Lung (tissue), 12 donors: ENCODE measurements around the gene ZNF267. TPM values are rescaled to one million over a fixed set of nuclear protein-coding genes. Genes with fewer than 3 reads are reported as not detected.
A peak's percentile ranks its signal among the peaks of the same experiment; 100 is the strongest.

ENCODE experiments used
- ATAC-seq: fragments of 200-7000 bp; cut with Tn5 transposase; one replicate; pipeline ENCODE4 v1.9.1; 2020; ENCODE audit warnings: moderate number of reproducible peaks; ENCODE audit not compliant: insufficient read depth, low FRiP score
- DNase-seq, 3 donors: peaks; one replicate each; pipeline ENCODE4 v3.0.0-alpha.2; 2013 to 2017
- H3K27ac ChIP-seq, 2 donors: one replicate each; pipeline ENCODE4 v1.5.1; 2013; ENCODE audit warnings: mild to moderate bottlenecking in 2 of 2, moderate library complexity in 2 of 2, control low read depth in 1 of 2, inconsistent platforms in 1 of 2, low read depth in 1 of 2, low read length in 1 of 2
- H3K27me3 ChIP-seq, 3 donors: one replicate each; pipeline ENCODE4 v1.5.1; 2013; ENCODE audit warnings: low read length in 2 of 3; ENCODE audit not compliant: control insufficient read depth in 3 of 3, insufficient read depth in 3 of 3
- H3K36me3 ChIP-seq, 4 donors: one replicate each; pipeline ENCODE4 v1.5.1; 2013; ENCODE audit warnings: low read length in 4 of 4, mild to moderate bottlenecking in 1 of 4, moderate library complexity in 1 of 4; ENCODE audit not compliant: control insufficient read depth in 4 of 4, insufficient read depth in 4 of 4
- H3K4me1 ChIP-seq, 5 donors: one replicate each; pipeline ENCODE4 v1.5.1; 2013; ENCODE audit warnings: low read length in 5 of 5, mild to moderate bottlenecking in 2 of 5, moderate library complexity in 1 of 5; ENCODE audit not compliant: control insufficient read depth in 5 of 5, insufficient read depth in 5 of 5
- H3K4me3 ChIP-seq: one replicate; pipeline ENCODE4 v1.5.1; 2013; ENCODE audit warnings: mild to moderate bottlenecking, control low read depth, moderate library complexity
- H3K9ac ChIP-seq, 2 donors: one replicate each; pipeline ENCODE4 v1.5.1; 2013; ENCODE audit warnings: low read length in 2 of 2, control low read depth in 1 of 2; ENCODE audit not compliant: insufficient read depth in 1 of 2
- H3K9me3 ChIP-seq, 4 donors: one replicate each; pipeline ENCODE4 v1.5.1; 2013; ENCODE audit warnings: low read length in 3 of 4, mild to moderate bottlenecking in 1 of 4, moderate library complexity in 1 of 4; ENCODE audit not compliant: control insufficient read depth in 4 of 4, insufficient read depth in 3 of 4
- WGBS, 2 donors: extraction: QIAGEN DNeasy Blood & Tissue Kit; methylation state at CpG; one replicate each; pipeline ENCODE4 v1.1.7; 2013; 5-methylcytosine and 5-hydroxymethylcytosine counted together
- polyA plus RNA-seq, 2 donors: library from polyadenylated mRNA; stranded (reverse); fragments of 200-250 nt; gene quantifications; one replicate each; pipeline ENCODE4 v1.2.1, GENCODE V29; 2013
- total RNA-seq, 2 donors: library from RNA; depleted of rRNA in 1 of 2; stranded (reverse); fragments of >200 nt in 1 of 2; gene quantifications; one replicate each; pipeline ENCODE4 v1.2.1, GENCODE V29; 2014 to 2021
- TF ChIP-seq, protein P1 (sequence below): IDR thresholded peaks from 2 replicates; pipeline ENCODE4 v1.5.1; 2012; ENCODE audit warnings: mild to moderate bottlenecking; ENCODE audit errors: control extremely low read depth, extremely low read depth
- donor health status: control.
- donor health status: control.
- donor health status: Bipolar disorder and iron deficiency.
- donor health status: healthy.
- donor health status: DM: yes; HTN: yes; CAD: no.

ZNF267 gene
- total and polyA plus RNA-seq, 4 donors, result 5.6 to 20.6 (median 20.5) TPM

DNA sequence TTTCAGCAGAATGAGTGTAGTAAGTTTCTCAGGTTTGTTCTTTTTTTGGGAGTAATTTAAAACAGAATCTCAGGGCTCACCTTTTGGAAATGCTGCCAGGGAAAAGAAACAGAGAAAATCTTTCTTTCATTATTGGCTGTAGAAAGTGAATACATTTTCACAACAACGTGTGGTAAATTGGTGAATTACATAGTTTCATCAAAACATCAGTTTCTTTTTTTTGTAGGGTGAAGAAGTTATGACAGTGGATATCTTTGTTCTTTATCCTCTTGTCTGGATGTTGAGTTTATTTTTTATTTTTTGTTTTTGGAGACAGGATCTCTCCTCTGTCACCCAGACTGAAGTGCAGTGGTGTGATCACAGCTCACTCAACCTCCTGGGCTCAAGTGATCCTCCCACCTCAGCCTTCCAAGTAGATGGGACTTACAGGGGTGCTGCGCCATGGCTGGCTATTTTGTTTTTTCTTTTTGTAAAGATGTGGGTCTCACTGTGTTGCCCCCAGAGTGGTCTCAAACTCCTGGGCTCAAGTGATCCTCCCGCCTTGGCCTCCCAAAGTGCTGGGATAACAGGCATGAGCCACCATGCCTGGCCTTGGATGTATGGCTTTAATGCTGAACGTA, 2.4 kb downstream of the ZNF267 start:
- Histone ChIP-seq H3K36me3 (peaks cover 0 to 4% (median 0%) of the 10 kb centered on the region in 4 donors), H3K27me3 (no peaks in the 10 kb centered on the region), H3K4me3 (no peak overlapping the region), H3K9ac (no peak overlapping the region), H3K4me1 (peaks cover 0 to 22% (median 6%) of the 10 kb centered on the region in 5 donors), H3K9me3 (no peaks in the 10 kb centered on the region), H3K27ac (no peak overlapping the region)
- ATAC-seq (no peak), DNase-seq (no peak)
- TF ChIP-seq, protein P1, sequence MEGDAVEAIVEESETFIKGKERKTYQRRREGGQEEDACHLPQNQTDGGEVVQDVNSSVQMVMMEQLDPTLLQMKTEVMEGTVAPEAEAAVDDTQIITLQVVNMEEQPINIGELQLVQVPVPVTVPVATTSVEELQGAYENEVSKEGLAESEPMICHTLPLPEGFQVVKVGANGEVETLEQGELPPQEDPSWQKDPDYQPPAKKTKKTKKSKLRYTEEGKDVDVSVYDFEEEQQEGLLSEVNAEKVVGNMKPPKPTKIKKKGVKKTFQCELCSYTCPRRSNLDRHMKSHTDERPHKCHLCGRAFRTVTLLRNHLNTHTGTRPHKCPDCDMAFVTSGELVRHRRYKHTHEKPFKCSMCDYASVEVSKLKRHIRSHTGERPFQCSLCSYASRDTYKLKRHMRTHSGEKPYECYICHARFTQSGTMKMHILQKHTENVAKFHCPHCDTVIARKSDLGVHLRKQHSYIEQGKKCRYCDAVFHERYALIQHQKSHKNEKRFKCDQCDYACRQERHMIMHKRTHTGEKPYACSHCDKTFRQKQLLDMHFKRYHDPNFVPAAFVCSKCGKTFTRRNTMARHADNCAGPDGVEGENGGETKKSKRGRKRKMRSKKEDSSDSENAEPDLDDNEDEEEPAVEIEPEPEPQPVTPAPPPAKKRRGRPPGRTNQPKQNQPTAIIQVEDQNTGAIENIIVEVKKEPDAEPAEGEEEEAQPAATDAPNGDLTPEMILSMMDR, result no peak
- 79 to 81% methylated on average over 4 of the region's 4 CpGs for WGBS, 2 donors

- H3K9me3 ChIP-seq, result no peaks in the 10 kb centered on the region
- DNase-seq, result peak in 1 of 3 donors; percentile 8
- peaks cover 0 to 24% (median 7%) of the 10 kb centered on the region in 5 donors for H3K4me1 ChIP-seq
- peak overlapping the region; percentile 12 to 26 for H3K27ac ChIP-seq
- TF ChIP-seq, protein P1, result no peak
- WGBS, 2 donors, result 38 to 44% methylated on average over 5 of the region's 5 CpGs
- H3K36me3 ChIP-seq, result peaks cover 0 to 4% (median 2%) of the 10 kb centered on the region in 4 donors
- ATAC-seq, result peak; percentile 15
- H3K9ac ChIP-seq, result no peak overlapping the region
- no peak overlapping the region for H3K4me3 ChIP-seq
- no peaks in the 10 kb centered on the region for H3K27me3 ChIP-seq
These were observed 3.6 kb downstream of the ZNF267 start for GRCh38 chr16:31876951-31877828.

DNA sequence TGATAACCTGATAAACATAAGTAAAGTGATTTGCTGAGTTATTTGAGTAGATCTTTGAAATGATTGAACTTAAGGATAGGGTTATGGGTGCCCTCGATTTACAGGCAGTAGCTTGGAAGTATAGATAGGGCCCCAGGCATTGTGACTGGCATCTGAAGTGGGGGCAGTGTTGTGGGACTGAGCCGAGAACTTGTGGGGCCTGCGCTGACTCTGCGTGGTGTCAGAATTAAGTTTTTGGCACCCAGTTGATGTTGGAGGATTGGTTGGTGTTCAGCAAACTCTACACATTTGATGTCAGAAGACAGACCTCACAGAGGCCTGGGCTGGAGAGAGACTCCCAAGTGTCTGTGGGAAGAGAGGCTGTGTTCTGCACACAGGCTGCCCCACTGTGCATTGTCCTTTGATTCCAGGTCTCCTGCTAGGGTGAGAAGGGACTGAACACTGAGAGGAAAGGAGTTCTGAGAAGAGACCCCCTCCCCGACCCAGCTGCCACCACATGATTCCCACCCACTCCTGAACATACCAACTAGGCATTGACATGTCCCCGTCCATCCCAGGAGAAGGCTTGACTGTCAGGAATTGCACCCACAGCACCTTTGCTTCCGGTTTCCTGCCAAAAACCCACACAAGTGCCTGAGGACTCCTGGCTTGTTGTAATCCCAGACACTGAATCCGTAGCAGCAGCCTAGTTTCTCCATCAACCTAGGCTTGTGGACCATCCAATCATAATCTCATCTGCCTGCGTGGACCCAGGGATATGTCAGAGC, 4.5 kb downstream of the ZNF267 start:
- no peak overlapping the region for H3K4me3 ChIP-seq
- peaks cover 0 to 21% (median 7%) of the 10 kb centered on the region in 5 donors for H3K4me1 ChIP-seq
- ATAC-seq (no peak), DNase-seq (no peak)
- H3K27me3 ChIP-seq, result no peaks in the 10 kb centered on the region
- H3K9me3 ChIP-seq, result no peaks in the 10 kb centered on the region
- no peak overlapping the region for H3K9ac ChIP-seq
- H3K27ac ChIP-seq, result peak overlapping the region in 1 of 2 donors; percentile 21
- H3K36me3 ChIP-seq, result peaks cover 0 to 4% (median 3%) of the 10 kb centered on the region in 4 donors
- TF ChIP-seq, protein P1, result no peak
- WGBS, 2 donors, result 90 to 94% methylated on average over 9 of the region's 9 CpGs
